Stromal cell of bone marrow (primary cell): ENCODE measurements around the gene A3GALT2.
"Not testable (repeated sequence)": the region's sequence is repeated elsewhere in the genome, so short reads cannot be mapped to it uniquely, and the experiment has no call there.

ENCODE experiments used
- DNase-seq: peaks from one replicate; pipeline ENCODE4 v3.0.0-alpha.2; 2012; ENCODE audit warnings: low read depth

The A3GALT2 gene

DNA sequence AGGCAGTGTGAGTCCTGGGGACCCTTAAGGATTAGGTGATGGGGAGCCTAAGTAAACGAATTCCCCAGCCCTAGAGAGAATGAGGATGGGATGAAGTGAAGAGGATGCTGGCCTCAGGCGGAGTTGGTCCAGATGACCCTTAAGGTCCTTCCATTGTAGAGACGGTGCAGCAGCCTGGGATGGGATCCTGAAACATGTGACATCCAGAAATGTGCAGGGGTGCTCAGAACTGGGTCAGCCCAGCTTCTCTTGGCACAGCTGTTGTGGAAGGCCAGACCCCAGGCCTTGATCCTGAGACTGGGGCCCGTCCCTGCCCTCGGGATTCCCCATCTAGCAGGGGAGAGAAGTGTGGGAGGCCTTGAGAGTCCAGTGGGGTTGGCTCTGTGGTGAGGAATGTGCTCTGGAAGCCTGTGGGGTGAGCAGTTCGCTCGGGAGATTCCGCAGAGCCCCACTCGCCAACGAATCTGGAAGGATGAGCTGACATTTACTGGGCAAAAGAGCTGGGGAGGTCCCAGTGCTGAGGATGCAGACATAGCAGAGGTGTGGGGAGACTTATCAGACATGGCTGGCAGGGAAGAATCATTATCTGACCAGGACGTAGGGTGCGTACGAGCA, 28.1 kb downstream of the A3GALT2 start:
- DNase-seq = no peak

DNA sequence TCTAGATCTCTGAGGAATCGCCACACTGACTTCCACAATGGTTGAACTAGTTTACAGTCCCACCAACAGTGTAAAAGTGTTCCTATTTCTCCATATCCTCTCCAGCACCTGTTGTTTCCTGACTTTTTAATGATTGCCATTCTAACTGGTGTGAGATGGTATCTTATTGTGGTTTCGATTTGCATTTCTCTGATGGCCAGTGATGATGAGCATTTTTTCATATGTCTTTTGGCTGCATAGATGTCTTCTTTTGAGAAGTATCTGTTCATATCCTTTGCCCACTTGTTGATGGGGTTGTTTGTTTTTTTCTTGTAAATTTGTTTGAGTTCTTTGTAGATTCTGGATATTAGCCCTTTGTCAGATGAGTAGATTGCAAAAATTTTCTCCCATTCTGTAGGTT, 30.3 kb downstream of the A3GALT2 start:
- not testable (repeated sequence) for DNase-seq

DNA sequence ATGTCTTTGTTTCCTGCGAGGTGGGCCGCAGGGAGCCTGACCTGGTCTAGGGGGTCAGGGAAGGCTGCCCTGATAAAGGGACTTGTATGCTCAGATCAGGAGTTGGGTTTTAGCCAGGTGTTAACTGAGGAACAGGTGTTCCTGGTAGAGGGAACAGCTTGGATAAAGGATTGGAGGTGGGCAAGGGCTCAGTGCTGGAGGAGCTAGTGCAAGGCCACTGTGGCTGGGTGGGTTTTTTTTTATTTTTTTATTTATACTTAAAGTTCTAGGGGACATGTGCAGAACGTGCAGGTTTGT, 31.1 kb downstream of the A3GALT2 start:
- no peak for DNase-seq

DNA sequence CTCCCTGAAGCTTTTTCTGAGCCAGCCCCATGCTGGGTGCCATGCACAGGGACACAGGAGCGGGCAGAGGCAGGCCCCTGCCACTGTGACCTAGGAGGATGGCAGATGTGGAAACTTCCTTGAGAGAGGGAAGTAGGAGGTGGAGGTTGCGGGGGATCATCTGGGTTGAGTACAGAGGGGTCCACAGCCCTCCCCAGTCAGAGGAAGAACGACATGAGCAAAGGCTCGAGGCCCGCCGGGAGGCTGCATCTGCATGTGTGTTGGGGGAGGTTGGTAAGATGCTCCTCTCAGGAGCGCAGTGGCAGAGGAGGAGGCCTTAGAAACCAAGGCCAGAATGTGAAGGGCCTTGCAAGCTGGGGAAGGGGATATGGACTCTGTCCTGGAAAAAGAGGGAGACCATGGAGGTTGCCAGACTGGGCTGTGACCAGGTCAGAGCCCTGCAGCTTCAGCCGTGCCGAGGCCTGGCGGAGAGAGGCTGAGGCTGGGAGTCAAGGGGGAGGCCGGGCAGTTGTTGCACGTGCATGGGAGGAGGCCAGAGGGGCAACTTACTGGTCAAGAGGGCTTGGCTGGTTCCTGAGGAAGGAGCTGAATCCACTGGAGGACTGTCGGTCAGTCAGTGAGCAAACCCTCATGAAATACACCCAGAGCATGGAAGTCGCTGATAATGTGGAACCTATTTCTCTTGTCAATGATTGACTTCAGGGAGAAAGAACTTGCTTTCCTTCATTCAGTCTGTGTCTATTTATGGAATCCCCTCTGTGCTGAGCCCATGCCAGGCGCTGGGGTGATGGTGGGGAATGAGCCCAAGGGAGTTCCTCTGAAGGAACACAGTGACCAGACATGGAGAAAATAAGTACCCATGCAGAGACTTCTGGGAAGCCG, 31.7 kb downstream of the A3GALT2 start:
- no peak for DNase-seq

DNA sequence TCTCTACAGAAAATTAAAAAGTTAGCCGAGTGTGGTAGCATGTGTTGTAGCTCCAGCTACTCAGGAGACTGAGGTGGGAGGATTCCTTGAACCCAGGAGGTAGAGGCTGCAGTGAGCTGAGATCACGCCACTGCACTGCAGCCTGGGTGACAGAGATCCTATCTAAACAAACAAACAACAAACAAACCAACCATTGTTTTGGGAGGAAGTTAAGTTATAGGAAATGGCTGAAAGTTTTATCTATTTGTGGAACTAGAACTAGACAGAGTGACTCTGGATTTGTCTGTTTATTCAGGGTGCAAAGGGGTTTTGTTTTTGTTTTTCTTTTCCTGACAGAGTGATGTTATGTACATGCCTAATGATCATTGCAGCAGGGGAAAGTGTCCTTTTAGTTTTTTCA, 33.6 kb downstream of the A3GALT2 start:
- no peak for DNase-seq

DNA sequence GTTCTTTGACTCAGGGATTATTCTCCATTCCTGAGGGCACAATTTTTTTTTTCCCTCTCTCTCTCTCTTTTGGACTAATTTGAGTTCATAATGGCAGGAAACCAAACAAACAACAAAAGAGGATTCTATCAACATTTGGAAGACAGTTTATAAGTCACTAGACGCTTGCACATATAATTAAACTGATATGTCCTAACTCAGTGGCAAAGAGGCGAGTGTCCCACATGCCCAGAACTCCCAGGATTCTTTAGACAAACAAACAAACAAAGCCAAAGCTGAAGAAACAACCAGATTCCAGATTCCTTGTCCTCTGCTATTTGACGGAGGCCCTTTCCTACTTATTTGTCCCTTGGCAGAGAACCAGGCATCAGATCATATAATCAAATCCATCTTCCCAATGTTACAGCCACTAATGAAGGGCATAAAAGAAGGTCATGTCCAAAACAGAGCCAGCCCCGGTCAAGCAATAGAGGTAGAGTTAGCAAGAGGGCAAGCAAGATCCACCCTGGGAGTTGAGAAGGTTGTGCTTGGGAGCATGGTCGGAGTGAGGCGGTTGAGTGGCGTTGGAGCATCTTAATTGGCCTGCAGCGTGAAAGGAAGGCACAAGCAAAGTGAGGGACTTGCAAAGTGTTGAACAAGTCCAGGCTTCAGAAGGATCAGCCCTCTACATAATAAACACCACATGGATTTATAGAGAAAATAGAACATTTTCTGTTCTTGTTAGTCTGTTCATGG, 34.3 kb downstream of the A3GALT2 start:
- no peak for DNase-seq

DNA sequence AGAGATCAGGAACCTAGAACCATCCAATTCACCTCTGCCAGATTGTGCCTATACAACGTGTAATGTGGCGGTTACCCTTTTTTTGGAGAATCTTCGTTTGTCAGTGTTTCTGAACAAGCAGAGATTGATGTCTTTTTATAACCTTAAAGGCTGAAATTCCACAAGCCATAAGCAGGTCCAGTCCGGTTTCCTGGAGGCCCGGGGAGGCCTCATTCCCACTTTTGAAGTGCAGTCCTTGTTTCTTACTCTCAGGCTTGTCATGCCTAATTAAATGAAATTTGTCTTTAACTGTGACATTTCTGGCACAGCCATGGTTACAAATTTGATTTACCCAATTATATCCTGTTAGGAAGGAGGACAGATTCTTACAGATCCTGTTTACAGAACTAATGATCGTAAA, 36.8 kb downstream of the A3GALT2 start:
- no peak for DNase-seq

DNA sequence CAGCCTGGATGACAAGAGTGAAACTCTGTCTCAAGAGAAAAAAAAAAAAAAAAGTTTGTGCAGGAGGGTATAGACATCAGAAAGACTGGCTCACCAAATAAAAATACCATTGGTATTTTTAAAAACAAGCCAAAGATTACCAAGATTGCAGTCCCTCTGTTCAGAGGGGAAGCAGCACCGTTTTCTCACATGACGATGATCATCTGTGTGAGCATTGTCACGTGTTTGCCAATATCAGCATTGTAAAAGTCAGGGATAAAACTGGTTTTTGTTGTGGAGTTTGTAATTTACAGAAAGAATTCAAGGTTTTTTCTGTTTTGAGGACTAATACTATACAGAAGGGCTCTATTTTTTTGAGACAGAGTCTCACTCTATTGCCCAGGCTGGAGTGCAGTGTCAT, 38.1 kb downstream of the A3GALT2 start:
- no peak for DNase-seq

DNA sequence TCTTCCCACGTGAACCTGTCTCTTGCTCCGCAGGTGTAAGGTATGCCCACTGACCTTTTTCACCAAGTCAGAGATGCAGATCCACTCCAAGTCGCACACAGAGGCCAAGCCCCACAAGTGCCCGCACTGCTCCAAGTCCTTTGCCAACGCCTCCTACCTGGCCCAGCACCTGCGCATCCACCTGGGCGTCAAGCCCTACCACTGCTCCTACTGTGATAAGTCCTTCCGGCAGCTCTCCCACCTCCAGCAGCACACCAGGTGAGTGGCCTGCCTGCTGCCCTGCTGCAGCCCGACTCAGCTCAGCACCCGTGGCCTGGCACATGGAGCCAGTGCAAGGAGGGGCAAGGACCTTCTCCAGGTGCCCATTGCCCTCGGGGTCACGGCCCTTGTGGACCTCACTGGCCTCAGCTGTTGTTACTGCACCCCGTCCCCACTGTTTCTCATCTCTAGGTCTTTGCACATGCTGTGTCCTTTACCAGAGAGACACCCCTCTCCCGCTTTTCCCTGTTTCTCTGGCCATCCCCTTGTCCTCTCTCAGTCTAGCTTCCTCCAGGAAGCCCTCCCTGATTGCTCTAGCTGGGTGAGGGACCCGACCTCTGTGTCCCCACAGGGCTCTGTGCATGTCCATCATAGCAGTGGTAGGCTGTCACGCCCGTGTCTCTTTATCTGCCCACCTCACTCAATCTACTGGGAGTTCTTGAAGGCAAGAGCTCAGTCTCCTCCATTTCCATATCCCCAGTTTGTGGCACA, 39.2 kb downstream of the A3GALT2 start:
- no peak for DNase-seq

DNA sequence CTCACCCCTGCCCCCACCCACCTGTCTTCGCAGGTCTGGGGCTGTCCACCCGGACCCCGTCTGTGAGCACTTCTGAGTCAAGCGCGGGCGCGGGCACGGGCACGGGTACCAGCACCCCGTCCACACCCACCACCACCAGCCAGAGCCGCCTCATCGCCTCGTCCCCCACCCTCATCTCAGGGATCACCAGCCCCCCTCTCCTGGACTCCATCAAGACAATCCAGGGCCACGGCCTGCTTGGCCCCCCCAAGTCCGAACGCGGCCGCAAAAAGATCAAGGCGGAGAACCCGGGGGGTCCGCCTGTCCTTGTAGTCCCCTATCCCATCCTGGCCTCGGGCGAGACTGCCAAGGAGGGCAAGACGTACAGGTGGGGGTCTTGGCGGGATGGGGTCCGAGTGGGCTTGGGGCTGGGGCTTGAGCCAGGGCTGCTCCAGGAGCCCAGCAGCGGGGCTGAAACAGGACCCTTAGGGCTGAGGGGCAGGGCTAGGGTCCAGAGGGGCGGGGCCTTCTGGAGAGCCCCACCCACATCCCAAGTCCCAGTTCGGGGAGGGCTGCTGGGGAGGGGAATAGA, 40.7 kb downstream of the A3GALT2 start:
- no peak for DNase-seq

DNA sequence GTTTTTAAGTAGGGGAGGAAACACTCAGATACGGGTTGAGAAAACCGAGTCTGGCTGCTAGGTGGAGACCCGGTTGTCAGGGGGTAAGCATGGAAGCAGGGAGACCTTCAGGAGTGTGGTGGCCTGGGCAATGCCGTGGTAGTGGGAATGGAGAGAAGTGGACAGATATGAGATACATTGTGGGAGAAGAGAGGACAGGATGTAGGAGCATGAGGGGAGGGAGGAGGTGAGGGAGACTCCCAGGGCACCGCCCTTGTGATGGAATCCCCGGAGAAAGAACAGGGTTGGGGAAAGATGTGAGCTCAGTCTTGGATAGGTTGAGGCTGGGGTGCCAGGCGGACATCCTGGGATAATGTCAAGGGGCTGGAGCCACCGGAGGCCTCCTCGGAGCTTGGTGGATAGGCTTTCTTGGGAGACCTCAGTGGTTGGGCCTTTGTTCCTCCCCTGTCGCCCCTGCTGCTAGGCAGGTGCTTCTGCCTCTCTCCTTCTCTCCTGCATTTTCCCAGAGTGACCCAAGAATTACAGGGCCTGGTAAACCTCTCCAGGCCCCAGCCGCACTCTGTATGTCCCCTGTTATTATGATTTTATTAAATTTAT, 43.3 kb downstream of the A3GALT2 start:
- DNase-seq = no peak

DNA sequence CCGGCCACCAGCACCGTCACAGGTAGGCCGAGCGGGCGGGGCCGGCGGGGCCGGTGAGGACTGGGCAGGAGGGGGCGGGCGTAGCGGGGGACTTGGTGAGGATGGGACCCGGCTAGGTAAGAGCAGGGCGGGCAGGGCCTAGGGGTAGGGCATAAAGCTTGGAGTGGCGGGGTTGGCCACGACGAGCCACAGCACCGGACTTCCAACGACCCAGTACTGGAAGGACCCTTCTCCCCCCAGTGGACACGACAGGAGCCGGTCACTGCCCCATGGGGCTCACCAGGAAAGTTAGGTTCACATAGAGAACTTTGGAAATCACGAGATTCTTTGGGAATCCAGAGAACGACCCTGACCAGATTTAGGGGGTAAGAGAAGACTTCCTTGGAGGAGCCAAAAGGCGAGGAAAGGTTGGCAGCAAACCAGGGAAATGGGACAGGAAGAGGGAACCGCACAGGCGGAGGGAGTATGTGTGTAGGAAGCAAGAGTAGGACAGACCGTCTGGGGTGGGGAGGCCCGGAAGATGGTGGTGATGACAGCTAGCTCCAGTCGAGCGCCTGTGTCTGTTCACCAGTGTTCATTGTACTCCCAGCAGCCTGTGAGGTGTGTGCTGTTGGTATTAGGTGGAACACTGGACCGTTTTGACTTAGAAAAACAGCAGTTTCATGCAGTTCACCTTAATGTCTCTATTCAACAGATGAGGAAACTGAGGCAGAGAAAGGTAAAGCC, 44.2 kb downstream of the A3GALT2 start:
- no peak for DNase-seq

DNA sequence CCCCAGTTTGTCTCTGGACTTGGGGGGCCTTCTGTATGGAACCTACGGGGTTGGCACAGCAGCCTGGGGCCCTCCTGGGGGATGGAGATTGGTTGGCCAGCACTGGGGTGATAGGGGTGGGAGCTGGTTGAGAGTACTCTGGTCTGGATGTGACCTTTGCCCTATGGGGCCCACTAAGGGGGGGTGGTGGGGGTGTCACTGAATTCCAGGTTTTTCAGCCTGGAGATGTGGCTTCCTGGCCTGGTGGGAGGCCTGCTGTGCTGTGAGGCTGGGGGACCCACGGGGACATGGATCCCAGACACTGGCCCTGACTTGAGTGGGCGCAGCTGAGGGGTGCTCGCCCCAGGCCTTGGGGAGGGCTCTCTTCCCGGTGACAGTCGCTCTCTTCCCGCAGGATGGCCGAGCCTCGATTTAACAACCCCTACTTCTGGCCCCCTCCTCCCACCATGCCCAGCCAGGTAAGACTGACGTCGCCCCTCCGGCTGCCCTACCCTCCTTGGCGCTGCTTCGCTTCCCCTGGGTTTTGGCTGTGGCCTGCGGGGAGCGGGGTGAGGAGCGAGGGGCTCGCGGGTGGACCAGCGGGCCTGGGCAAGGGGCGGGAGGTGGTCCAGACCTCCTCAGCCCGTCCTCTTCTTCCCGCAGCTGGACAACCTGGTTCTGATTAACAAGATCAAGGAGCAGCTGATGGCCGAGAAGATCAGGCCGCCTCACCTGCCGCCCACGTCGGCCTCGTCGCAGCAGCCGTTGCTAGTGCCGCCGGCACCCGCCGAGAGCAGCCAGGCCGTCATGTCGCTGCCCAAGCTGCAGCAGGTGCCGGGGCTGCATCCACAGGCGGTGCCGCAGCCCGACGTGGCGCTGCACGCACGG, 45.0 kb downstream of the A3GALT2 start:
- no peak for DNase-seq

DNA sequence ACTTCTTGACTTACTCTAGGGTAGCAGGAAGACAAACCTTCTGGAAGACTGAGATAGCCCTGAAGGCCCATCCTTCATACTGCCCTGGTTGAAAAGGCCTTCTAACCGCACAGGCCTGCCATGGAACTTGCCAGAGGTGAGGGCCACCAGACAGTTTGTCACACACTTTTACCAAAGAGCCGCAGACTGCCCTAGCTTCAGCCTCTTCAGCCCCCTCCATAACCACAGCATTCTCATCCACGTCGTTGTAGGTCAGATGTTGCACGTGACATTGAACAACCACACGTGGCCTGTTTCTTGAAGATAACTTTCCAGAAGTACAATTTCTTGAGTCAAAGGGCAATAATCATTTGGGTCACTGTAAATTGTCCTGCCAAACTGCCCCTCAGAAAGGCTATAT, 45.7 kb downstream of the A3GALT2 start:
- DNase-seq = no peak

DNA sequence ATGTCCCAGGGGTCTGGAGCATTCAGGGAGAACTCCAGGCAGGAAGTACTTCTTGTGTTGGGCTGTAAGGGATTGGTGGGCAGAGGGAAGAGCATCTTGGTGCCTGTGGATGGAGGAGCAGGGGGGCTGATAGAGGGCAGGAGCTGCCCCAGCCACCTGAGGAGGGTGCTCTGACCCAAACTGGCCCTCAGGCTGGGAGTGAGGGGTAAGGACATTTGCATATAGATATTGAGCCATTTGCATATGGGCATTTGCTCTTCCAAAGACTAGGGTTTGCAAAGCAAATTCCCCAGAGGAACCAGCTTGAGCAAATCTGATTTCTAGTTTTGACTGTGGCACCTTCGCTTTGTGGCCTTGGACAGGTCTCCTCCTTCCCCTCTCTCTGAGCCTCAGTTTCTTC, 46.5 kb downstream of the A3GALT2 start:
- no peak for DNase-seq

DNA sequence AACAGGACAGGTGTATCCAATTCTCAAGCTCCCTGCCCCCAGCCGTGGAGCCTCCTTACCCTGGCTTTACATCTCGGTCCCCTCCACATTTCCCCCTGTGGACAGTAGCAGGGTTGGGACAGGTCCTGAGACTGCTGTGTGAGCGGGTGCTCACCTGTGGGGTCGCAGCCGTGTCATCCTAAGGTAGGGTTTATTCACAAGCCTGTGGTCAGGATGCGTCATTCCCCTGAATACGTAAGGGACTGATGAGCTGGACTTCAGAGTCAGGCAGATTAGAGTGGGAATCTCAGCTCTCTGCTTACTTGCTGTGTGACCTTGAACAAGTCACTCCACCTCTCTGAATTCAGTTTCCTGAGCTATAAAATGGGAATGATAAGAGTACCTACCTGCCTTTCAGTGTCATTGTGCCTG, 46.9 kb downstream of the A3GALT2 start:
- DNase-seq = no peak

DNA sequence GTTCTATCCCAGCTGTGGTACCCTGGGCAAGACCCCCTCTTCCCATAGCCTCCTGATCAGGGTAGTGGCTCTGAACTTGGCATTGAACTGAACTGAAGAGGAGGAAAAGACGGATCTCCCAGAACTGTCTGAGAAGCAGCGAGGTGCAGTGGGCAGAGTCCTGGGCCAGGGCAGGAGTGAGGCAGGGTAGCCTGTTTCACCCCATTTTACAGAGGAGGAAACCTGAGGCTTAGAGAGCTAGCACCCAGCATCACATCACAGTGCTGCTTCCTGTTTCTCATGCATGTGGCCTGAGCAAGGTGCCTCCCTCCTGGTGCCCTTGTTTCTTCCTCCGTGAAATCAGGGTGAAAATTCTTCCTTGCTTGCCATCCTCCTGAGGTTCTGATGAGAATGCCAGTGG, 47.5 kb downstream of the A3GALT2 start:
- no peak for DNase-seq

DNA sequence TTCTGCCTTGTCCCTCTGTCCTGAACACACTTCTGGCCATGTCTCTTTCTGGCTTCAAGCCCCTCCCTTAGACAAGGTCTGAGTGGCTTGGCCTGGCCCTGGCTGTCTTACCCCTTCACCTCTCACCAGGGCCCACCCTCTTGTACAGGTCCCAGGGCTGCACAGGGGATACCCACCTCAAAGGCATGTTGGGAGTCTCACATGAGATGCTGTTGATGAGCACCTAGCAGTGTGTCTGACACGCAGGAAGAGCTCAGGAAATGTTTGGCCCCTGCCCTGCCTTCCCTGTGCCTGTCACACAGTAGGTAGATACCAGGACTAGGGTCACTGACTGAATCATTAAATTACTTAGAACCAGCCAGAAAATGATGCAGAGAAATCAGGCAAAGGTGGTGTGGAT, 48.0 kb downstream of the A3GALT2 start:
- no peak for DNase-seq

DNA sequence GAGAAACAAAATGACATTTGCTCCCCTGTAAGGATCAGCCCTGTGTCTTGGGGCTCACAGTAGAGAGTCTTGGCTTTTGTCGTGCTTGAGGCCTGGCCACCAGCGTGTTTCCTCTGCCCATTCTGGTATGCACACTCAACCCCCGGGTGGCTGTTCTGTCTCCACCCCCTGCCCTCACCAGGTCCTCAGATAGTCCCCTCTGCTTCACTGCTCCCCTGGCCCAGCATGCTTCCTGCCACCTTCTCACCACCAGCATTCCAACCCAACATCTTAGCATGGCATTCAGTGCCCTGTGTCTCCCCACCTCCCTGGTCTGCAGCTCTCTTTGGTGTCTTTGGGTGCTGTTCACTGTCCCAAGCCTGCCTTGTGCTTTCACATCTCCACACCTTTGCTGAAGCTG, 48.4 kb downstream of the A3GALT2 start:
- DNase-seq = no peak
